HCT116 (cell line): ENCODE data around the gene TSHZ1.

Experiments used
- EGR1 ChIP-seq: IDR thresholded peaks from 2 replicates; pipeline ENCODE4 v1.6.1; 2012; ENCODE audit warnings: low read depth
- ELF1 ChIP-seq: IDR thresholded peaks from 2 replicates; pipeline ENCODE4 v1.6.1; 2012; ENCODE audit warnings: low read depth, borderline replicate concordance
- POLR2A ChIP-seq: IDR thresholded peaks from 2 replicates; pipeline ENCODE4 v1.7.0; 2011; ENCODE audit warnings: borderline replicate concordance; ENCODE audit not compliant: insufficient read depth, insufficient read length; ENCODE audit errors: extremely low read depth
- POLR2AphosphoS5 ChIP-seq: IDR thresholded peaks from 2 replicates; pipeline ENCODE4 v1.6.1; 2011; ENCODE audit warnings: mild to moderate bottlenecking, low read depth, low read length, moderate library complexity
- RAD21 ChIP-seq: IDR thresholded peaks from 2 replicates; pipeline ENCODE4 v1.6.1; 2012; ENCODE audit warnings: low read depth, mild to moderate bottlenecking
- SP1 ChIP-seq: IDR thresholded peaks from 2 replicates; pipeline ENCODE4 v1.6.1; 2012; ENCODE audit warnings: low read depth
- YY1 ChIP-seq: IDR thresholded peaks from 2 replicates; pipeline ENCODE4 v1.6.1; 2011; ENCODE audit warnings: low read length, low read depth, moderate library complexity, mild to moderate bottlenecking; ENCODE audit not compliant: insufficient replicate concordance; ENCODE audit errors: extremely low read depth
- ZNF274 ChIP-seq: fragments of 200-500 bp; sonication (Bioruptor generic); IDR thresholded peaks from 2 replicates; pipeline ENCODE4 v1.6.1; 2014; ENCODE audit warnings: mild to moderate bottlenecking, low read depth, low read length, inconsistent platforms
- TF ChIP-seq, protein P1 (sequence below), 3 experiments: fragments of 200-600 bp in 1 of 3; sonication (generic) in 1 of 3; IDR thresholded peaks in 2 of 3; conservative IDR thresholded peaks in 1 of 3; 2 replicates each; pipeline ENCODE4 v1.5.1; 2012 to 2017; ENCODE audit warnings: low read depth in 2 of 3, low read length in 2 of 3, antibody characterized with exemption in 1 of 3, borderline replicate concordance in 1 of 3, control low read depth in 1 of 3, mild to moderate bottlenecking in 1 of 3, mixed read lengths in 1 of 3, mixed run types in 1 of 3, moderate library complexity in 1 of 3; ENCODE audit not compliant: insufficient read depth in 1 of 3

- peak; percentile 55 for TF ChIP-seq POLR2A
- no peak; the same call in 1 of the 2 replicates for TF ChIP-seq POLR2AphosphoS5
- TF ChIP-seq, protein P1, sequence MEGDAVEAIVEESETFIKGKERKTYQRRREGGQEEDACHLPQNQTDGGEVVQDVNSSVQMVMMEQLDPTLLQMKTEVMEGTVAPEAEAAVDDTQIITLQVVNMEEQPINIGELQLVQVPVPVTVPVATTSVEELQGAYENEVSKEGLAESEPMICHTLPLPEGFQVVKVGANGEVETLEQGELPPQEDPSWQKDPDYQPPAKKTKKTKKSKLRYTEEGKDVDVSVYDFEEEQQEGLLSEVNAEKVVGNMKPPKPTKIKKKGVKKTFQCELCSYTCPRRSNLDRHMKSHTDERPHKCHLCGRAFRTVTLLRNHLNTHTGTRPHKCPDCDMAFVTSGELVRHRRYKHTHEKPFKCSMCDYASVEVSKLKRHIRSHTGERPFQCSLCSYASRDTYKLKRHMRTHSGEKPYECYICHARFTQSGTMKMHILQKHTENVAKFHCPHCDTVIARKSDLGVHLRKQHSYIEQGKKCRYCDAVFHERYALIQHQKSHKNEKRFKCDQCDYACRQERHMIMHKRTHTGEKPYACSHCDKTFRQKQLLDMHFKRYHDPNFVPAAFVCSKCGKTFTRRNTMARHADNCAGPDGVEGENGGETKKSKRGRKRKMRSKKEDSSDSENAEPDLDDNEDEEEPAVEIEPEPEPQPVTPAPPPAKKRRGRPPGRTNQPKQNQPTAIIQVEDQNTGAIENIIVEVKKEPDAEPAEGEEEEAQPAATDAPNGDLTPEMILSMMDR (IDR thresholded peaks at IDR 0.05 in 2 of 3, conservative IDR thresholded peaks at IDR 0.05 in 1 of 3; ENCODE audit: borderline replicate concordance in 1 of 3, insufficient read depth in 1 of 3, low read depth in 2 of 3, low read length in 2 of 3), result no peak
- 0 out of 2 replicates have a peak, but pooled peaks have one; percentile 31 for TF ChIP-seq SP1
- TF ChIP-seq YY1, result no peak
- TF ChIP-seq ZNF274, result no peak
- no peak for TF ChIP-seq ELF1
- TF ChIP-seq RAD21, result no peak
- no peak for TF ChIP-seq EGR1
These were observed at the start of gene TSHZ1 for GRCh38 chr18:75210274-75211001.
